Inflammatory macrophage (primary cell): ENCODE measurements around the gene RCL1.
"Not testable (repeated sequence)": the region's sequence is repeated elsewhere in the genome, so short reads cannot be mapped to it uniquely, and the experiment has no call there.

ENCODE experiments used
- DNase-seq, 2 donors: peaks; one replicate each; pipeline ENCODE4 v3.0.0-alpha.2; 2020 to 2022

RCL1 gene

DNA sequence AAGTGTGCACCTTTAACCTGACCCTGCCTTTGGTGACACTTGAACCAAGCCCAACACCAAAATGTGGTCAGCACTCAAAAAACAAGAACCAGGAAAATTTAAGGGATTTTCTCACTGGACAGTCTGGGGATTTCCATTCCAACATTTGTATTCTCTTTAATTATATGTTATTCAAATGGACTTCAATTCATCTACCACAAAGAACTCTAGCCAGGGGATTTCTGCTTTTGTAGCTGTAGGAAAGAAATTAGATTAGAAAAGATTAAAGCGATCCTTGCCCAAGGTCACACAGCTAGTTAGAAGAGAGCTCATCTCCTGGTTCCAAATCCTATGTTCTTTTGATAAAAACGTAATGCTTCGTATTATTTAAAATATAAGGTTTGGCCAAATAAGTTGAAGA lies 97.5 kb downstream of the RCL1 start:
- no peak for DNase-seq

DNA sequence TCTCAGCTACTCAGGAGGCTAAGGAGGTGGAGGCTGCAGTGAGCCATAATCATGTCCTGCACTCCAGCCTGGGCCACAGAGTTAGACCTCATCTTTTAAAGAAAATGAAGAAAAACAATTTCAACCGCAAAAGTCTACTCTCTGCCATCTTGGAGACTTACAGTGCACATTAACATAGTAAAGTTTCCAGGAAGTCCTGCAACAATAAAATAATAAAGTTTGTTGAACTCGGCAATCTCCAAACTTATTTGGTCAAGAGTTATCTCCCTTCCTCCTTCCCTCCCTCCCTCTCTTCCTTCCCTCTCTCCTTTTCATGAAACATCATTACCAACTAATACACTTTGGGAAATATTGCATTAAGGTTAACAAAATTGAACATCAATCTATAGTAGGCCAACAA lies 98.2 kb downstream of the RCL1 start:
- no peak for DNase-seq

DNA sequence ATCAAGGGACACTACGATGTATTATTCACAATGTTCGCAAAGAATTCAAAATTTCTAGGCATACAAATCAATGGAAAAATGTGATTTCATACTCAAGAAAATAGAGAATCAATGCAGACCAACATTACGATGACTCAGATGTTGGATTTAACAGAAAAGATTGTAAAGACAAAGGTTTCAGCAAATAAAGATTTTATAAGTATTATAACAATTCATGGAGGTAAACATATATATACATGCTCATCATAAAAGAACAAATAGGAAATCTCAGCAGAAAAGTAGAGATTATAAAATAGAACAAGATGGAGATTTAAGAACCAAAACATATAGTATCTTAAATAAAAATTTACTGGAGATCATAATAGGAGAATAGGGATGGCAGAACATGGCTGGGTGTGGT lies 98.9 kb downstream of the RCL1 start:
- no peak for DNase-seq

- no peak for DNase-seq
These were observed 99.9 kb downstream of the RCL1 start for GRCh38 chr9:4892501-4893194.

DNA sequence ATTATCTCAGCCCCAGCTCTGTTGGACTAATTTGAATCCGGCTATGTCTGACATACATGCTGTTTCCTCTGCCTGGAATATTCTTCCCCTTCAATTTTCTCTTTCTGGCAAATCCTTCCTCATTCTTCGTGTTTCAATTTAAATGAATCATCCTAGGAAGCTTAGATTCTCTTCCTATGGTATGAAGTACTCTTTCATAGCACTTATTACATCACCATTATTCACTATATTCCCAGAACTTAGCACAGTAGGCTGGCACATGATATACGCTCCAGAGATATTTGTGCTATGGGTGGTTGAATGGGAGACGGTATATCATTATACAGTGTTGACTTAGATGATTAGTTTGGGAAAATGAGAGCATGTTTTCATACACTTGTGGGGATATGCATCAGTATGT lies 101.3 kb downstream of the RCL1 start:
- DNase-seq: no peak

DNA sequence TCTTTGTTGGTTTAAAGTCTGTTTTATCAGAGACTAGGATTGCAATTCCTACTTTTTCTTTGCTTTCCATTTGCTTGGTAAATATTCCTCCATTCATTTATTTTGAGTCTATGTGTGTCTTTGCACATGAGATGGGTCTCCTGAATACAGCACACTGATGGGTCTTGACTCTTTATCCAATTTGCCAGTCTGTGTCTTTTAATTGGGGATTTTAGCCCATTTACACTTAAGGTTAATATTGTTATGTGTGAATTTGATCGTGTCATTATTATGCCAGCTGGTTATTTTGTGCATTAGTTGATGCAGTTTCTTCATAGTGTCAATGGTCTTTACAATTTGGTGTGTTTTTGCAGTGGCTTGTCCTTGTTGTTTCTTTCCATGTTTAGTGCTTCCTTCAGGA lies 107.1 kb downstream of the RCL1 start:
- DNase-seq: not testable (repeated sequence)

DNA sequence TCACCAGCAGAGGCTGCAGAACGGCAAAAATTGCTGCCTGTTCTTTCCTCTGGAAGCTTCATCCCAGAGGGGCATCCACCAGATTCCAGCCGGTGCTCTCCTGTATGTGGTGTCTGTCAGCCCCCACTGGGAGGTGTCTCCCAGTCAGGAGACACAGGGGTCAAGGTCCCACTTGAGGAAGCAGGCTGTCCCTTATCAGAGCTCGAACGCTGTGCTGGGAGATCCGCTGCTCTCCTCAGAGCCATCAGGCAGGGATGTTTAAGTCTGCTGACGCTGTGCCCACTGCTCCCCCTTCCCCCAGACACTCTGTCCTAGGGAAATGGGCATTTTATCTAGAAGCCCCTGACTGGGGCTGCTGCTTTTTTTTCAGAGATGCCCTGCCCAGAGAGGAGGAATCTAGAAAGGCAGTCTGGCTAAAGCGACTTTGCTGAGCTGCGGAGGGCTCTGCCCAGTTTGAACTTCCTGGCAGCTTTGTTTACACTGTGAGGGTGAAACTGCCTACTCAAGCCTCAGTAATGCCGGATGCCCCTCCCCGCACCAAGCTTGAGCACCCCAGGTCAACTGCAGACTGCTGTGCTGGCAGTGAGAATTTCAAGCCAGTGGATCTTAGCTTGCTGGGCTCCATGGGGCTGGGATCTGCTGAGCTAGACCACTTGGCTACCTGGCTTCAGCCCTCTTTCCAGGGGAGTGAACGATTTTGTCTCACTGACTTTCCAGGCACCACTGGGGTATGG lies 108.8 kb downstream of the RCL1 start:
- DNase-seq: peak in 1 of 2 donors; percentile 7

GRCh38 chr9:4902135-4902475 lies 109.4 kb downstream of the RCL1 start:
- no peak for DNase-seq

GRCh38 chr9:4904322-4905134 lies 111.8 kb downstream of the RCL1 start:
- peak in 1 of 2 donors; percentile 19 for DNase-seq

DNA sequence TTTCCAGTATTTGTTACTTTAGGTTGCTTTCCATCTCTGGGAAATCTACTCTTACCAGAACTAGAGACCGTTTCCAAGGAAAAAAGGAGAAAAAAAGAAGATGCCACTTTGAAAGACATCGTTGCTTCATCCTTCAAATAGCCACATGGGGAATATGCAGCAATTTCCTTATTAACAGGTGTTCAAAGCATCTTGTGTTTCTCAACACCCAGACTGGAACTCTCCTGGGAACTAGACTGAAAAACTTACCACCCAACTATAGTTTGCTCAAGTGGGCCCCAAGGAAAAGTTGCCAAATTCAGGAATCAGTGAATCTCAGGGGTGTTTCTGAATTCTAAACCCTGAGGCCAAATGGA lies 112.4 kb downstream of the RCL1 start:
- DNase-seq: no peak
